ENCODE measurements around the gene MOCOS. TPM values are rescaled to one million over a fixed set of nuclear protein-coding genes. Genes with fewer than 3 reads are reported as not detected.

Gene MOCOS
- total RNA-seq (2014; rRNA removed), result 5.1 TPM in 2 replicates
- Bru-seq, nascent RNA, result percentile 72 among the genes with signal in this experiment
- BruChase-seq, experiment 1, labeled RNA remaining after a 6-hour chase, result percentile 64 among the genes with signal in this experiment
- BruChase-seq, experiment 2, labeled RNA remaining after a 2-hour chase, result percentile 71 among the genes with signal in this experiment
- long read RNA-seq, full-length matches to known transcripts, result 19 of 42 reads
- long read RNA-seq, partial matches to known transcripts, result 6 of 42 reads
- long read RNA-seq, other reads (novel, unspliced or antisense), result 17 of 42 reads

GRCh38 chr18:36187193-36187825 lies at the start of gene MOCOS:
MOCOS (plus strand) TSS chr18:36187497; CDS start chr18:36187540, 43 bp downstream.
- H3K36me3 ChIP-seq (ENCODE audit: low read depth, low read length), result no peaks in the 10 kb centered on the region
- H3K9me2 ChIP-seq (replicated peaks; ENCODE audit: low read length), result no peaks in the 10 kb centered on the region
- H3K9ac ChIP-seq (ENCODE audit: low read length), result peak within 1 kb of the TSS; percentile 80
- ATAC-seq (peak; percentile 91), DNase-seq (peak; percentile 55)
- no peaks in the 10 kb centered on the region for H3K27me3 ChIP-seq (ENCODE audit: low read length)
- H3K79me2 ChIP-seq (ENCODE audit: low read length), result peaks cover 28% of the 10 kb centered on the region
- peak within 1 kb of the TSS; percentile 90 for H2AFZ ChIP-seq (ENCODE audit: low read length)
- peak within 1 kb of the TSS; percentile 84 for H3K4me3 ChIP-seq (ENCODE audit: low read length)
- peak within 1 kb of the TSS; percentile 89 for H3K4me2 ChIP-seq (ENCODE audit: low read length)
- BruUV-seq (replicated peaks), result no TSS peak
- no peaks in the 10 kb centered on the region for H3F3A ChIP-seq (ENCODE audit: low read length, unreplicated experiment)
- POLR2A ChIA-PET (ENCODE audit: unreplicated experiment), result no interaction called here
- TF ChIP-seq EZH2phosphoT487 (IDR thresholded peaks at IDR 0.05; ENCODE audit: borderline replicate concordance, low read length), result no peak
- TF ChIP-seq EZH2 (IDR thresholded peaks at IDR 0.05; ENCODE audit: low read length, unreplicated experiment), result no peak
- no peak for TF ChIP-seq CTCF (conservative IDR thresholded peaks at IDR 0.05; ENCODE audit: low read depth, low read length)
- CTCF ChIA-PET, result no interaction called here
- no peaks in the 10 kb centered on the region for H3K9me3 ChIP-seq (ENCODE audit: low read length)
- intact Hi-C loops (cut with micrococcal nuclease), result no loop called here
- peak within 1 kb of the TSS; percentile 46 for H3K27ac ChIP-seq (ENCODE audit: low read length)
- H3K4me1 ChIP-seq (ENCODE audit: insufficient read depth, low read length), result peaks cover 11% of the 10 kb centered on the region
- H4K20me1 ChIP-seq (ENCODE audit: low read length), result no peaks in the 10 kb centered on the region

- POLR2A ChIA-PET (ENCODE audit: unreplicated experiment), result no interaction called here
- no peaks in the 10 kb centered on the region for H3K9me2 ChIP-seq (replicated peaks; ENCODE audit: low read length)
- no peak overlapping the region for H3K4me3 ChIP-seq (ENCODE audit: low read length)
- no peaks in the 10 kb centered on the region for H4K20me1 ChIP-seq (ENCODE audit: low read length)
- DNase-seq (no peak), ATAC-seq (no peak)
- H3K27me3 ChIP-seq (ENCODE audit: low read length), result no peaks in the 10 kb centered on the region
- BruUV-seq (replicated peaks), result no TSS peak
- H3F3A ChIP-seq (ENCODE audit: low read length, unreplicated experiment), result no peaks in the 10 kb centered on the region
- peaks cover 5% of the 10 kb centered on the region; the same call in 1 of the 2 replicates for H3K79me2 ChIP-seq (ENCODE audit: low read length)
- H3K36me3 ChIP-seq (ENCODE audit: low read depth, low read length), result peaks cover 4% of the 10 kb centered on the region; the same call in 1 of the 2 replicates
- CTCF ChIA-PET, result no interaction called here
- no peak overlapping the region for H2AFZ ChIP-seq (ENCODE audit: low read length)
- TF ChIP-seq CTCF (conservative IDR thresholded peaks at IDR 0.05; ENCODE audit: low read depth, low read length) (no peak), EZH2phosphoT487 (IDR thresholded peaks at IDR 0.05; ENCODE audit: borderline replicate concordance, low read length) (no peak), EZH2 (IDR thresholded peaks at IDR 0.05; ENCODE audit: low read length, unreplicated experiment) (no peak)
- no peak overlapping the region for H3K27ac ChIP-seq (ENCODE audit: low read length)
- no peak overlapping the region for H3K4me2 ChIP-seq (ENCODE audit: low read length)
- intact Hi-C loops (cut with micrococcal nuclease), result no loop called here
- H3K9ac ChIP-seq (ENCODE audit: low read length), result no peak overlapping the region
- H3K4me1 ChIP-seq (ENCODE audit: insufficient read depth, low read length), result no peaks in the 10 kb centered on the region
- no peaks in the 10 kb centered on the region for H3K9me3 ChIP-seq (ENCODE audit: low read length)
These were observed 48.1 kb upstream of the MOCOS start for GRCh38 chr18:36139245-36139644.

- Histone ChIP-seq H3K9ac (ENCODE audit: low read length) (no peak overlapping the region), H3F3A (ENCODE audit: low read length, unreplicated experiment) (no peaks in the 10 kb centered on the region), H3K4me2 (ENCODE audit: low read length) (no peak overlapping the region), H3K4me3 (ENCODE audit: low read length) (no peak overlapping the region), H3K27ac (ENCODE audit: low read length) (no peak overlapping the region), H4K20me1 (ENCODE audit: low read length) (no peaks in the 10 kb centered on the region), H3K9me3 (ENCODE audit: low read length) (no peaks in the 10 kb centered on the region), H3K27me3 (ENCODE audit: low read length) (no peaks in the 10 kb centered on the region), H3K4me1 (ENCODE audit: insufficient read depth, low read length) (no peaks in the 10 kb centered on the region), H3K79me2 (ENCODE audit: low read length) (no peaks in the 10 kb centered on the region), H3K36me3 (ENCODE audit: low read depth, low read length) (peaks cover 7% of the 10 kb centered on the region; the same call in 1 of the 2 replicates), H3K9me2 (replicated peaks; ENCODE audit: low read length) (no peaks in the 10 kb centered on the region), H2AFZ (ENCODE audit: low read length) (no peak overlapping the region)
- TF ChIP-seq EZH2phosphoT487 (IDR thresholded peaks at IDR 0.05; ENCODE audit: borderline replicate concordance, low read length) (no peak), CTCF (conservative IDR thresholded peaks at IDR 0.05; ENCODE audit: low read depth, low read length) (no peak), EZH2 (IDR thresholded peaks at IDR 0.05; ENCODE audit: low read length, unreplicated experiment) (no peak)
- CTCF ChIA-PET, result interaction anchor here (0.7 kb wide), 1 partner anchor 440 kb away, joined by 3 read pairs; no protein-coding TSS in a partner anchor
- POLR2A ChIA-PET (ENCODE audit: unreplicated experiment), result no interaction called here
- DNase-seq (no peak), ATAC-seq (no peak)
- no TSS peak for BruUV-seq (replicated peaks)
- intact Hi-C loops (cut with micrococcal nuclease), result no loop called here
These were observed 45.7 kb upstream of the MOCOS start for GRCh38 chr18:36141576-36141975.
